ENCODE data around the gene MXRA8. TPM values are rescaled to one million over a fixed set of nuclear protein-coding genes. Genes with fewer than 3 reads are reported as not detected.
A peak's percentile ranks its signal among the peaks of the same experiment; 100 is the strongest.

The MXRA8 gene
- total RNA-seq, 1 donor: 735 TPM

- peak overlapping the region; percentile 82 for H3K4me3 ChIP-seq (ENCODE audit: insufficient read depth, low read length)
Observed at GRCh38 chr1:1347663-1348419, 10.5 kb downstream of the MXRA8 start.

GRCh38 chr1:1347026-1347595 lies 11.2 kb downstream of the MXRA8 start:
- H3K36me3 ChIP-seq (ENCODE audit: insufficient read depth, low read length): peaks cover 3% of the 10 kb centered on the region
- peak overlapping the region; percentile 37 for H3K27ac ChIP-seq (ENCODE audit: low read depth, low read length)
- H3K27me3 ChIP-seq (ENCODE audit: insufficient read depth, low read length): no peaks in the 10 kb centered on the region
- H3K4me2 ChIP-seq (ENCODE audit: insufficient read depth, low read length): peak overlapping the region; percentile 92
- peaks cover 57% of the 10 kb centered on the region for H4K20me1 ChIP-seq (ENCODE audit: insufficient read depth, low read length)
- peaks cover 35% of the 10 kb centered on the region for H3K4me1 ChIP-seq (ENCODE audit: insufficient read depth, low read length)
- peaks cover 68% of the 10 kb centered on the region for H3K79me2 ChIP-seq (ENCODE audit: insufficient read depth, low read length)
- no peaks in the 10 kb centered on the region for H3K9me3 ChIP-seq (ENCODE audit: low read depth, low read length)
- no peak for TF ChIP-seq CTCF (IDR thresholded peaks at IDR 0.05; ENCODE audit: extremely low read depth, low read depth, low read length)
- peak; percentile 86 for DNase-seq (ENCODE audit: insufficient read length, low spot score, missing footprints)
- H2AFZ ChIP-seq (ENCODE audit: low read length): no peak overlapping the region
- H3K4me3 ChIP-seq (ENCODE audit: insufficient read depth, low read length): peak overlapping the region; percentile 82

More at GRCh38 chr1:1347663-1348419, 10.5 kb downstream of the MXRA8 start:
- Histone ChIP-seq H3K9me3 (ENCODE audit: low read depth, low read length) (no peaks in the 10 kb centered on the region), H3K27ac (ENCODE audit: low read depth, low read length) (peak overlapping the region; percentile 64), H3K4me2 (ENCODE audit: insufficient read depth, low read length) (peak overlapping the region; percentile 92), H3K36me3 (ENCODE audit: insufficient read depth, low read length) (peaks cover 10% of the 10 kb centered on the region), H3K4me1 (ENCODE audit: insufficient read depth, low read length) (peaks cover 35% of the 10 kb centered on the region), H2AFZ (ENCODE audit: low read length) (no peak overlapping the region), H4K20me1 (ENCODE audit: insufficient read depth, low read length) (peaks cover 57% of the 10 kb centered on the region), H3K79me2 (ENCODE audit: insufficient read depth, low read length) (peaks cover 64% of the 10 kb centered on the region), H3K27me3 (ENCODE audit: insufficient read depth, low read length) (no peaks in the 10 kb centered on the region)
- DNase-seq (ENCODE audit: insufficient read length, low spot score, missing footprints): peak; percentile 96
- TF ChIP-seq CTCF (IDR thresholded peaks at IDR 0.05; ENCODE audit: extremely low read depth, low read depth, low read length): no peak

GRCh38 chr1:1346501-1346890 lies 11.9 kb downstream of the MXRA8 start:
- H3K36me3 ChIP-seq (ENCODE audit: insufficient read depth, low read length): peaks cover 5% of the 10 kb centered on the region
- H3K4me2 ChIP-seq (ENCODE audit: insufficient read depth, low read length): peak overlapping the region; percentile 92
- DNase-seq (ENCODE audit: insufficient read length, low spot score, missing footprints): peak; percentile 89
- H3K9me3 ChIP-seq (ENCODE audit: low read depth, low read length): no peaks in the 10 kb centered on the region
- no peak overlapping the region for H2AFZ ChIP-seq (ENCODE audit: low read length)
- peak overlapping the region; percentile 56 for H3K27ac ChIP-seq (ENCODE audit: low read depth, low read length)
- H4K20me1 ChIP-seq (ENCODE audit: insufficient read depth, low read length): peaks cover 57% of the 10 kb centered on the region
- H3K4me3 ChIP-seq (ENCODE audit: insufficient read depth, low read length): peak overlapping the region; percentile 43
- TF ChIP-seq CTCF (IDR thresholded peaks at IDR 0.05; ENCODE audit: extremely low read depth, low read depth, low read length): no peak
- H3K27me3 ChIP-seq (ENCODE audit: insufficient read depth, low read length): no peaks in the 10 kb centered on the region
- H3K4me1 ChIP-seq (ENCODE audit: insufficient read depth, low read length): peaks cover 35% of the 10 kb centered on the region
- peaks cover 74% of the 10 kb centered on the region for H3K79me2 ChIP-seq (ENCODE audit: insufficient read depth, low read length)

GRCh38 chr1:1345860-1346500 lies 12.4 kb downstream of the MXRA8 start:
- Histone ChIP-seq H3K4me1 (ENCODE audit: insufficient read depth, low read length) (peaks cover 35% of the 10 kb centered on the region), H3K36me3 (ENCODE audit: insufficient read depth, low read length) (peaks cover 11% of the 10 kb centered on the region), H3K27me3 (ENCODE audit: insufficient read depth, low read length) (no peaks in the 10 kb centered on the region), H3K27ac (ENCODE audit: low read depth, low read length) (peak overlapping the region; percentile 56), H3K4me2 (ENCODE audit: insufficient read depth, low read length) (peak overlapping the region; percentile 92), H3K9me3 (ENCODE audit: low read depth, low read length) (no peaks in the 10 kb centered on the region), H3K4me3 (ENCODE audit: insufficient read depth, low read length) (peak overlapping the region; percentile 43), H4K20me1 (ENCODE audit: insufficient read depth, low read length) (peaks cover 61% of the 10 kb centered on the region), H3K79me2 (ENCODE audit: insufficient read depth, low read length) (peaks cover 79% of the 10 kb centered on the region), H2AFZ (ENCODE audit: low read length) (no peak overlapping the region)
- DNase-seq (ENCODE audit: insufficient read length, low spot score, missing footprints): peak; percentile 95
- no peak for TF ChIP-seq CTCF (IDR thresholded peaks at IDR 0.05; ENCODE audit: extremely low read depth, low read depth, low read length)

Measured in osteoblast (primary cell).